Calu3 (cell line): ENCODE measurements around the gene PSMB7. TPM values are rescaled to one million over a fixed set of nuclear protein-coding genes. Genes with fewer than 3 reads are reported as not detected.

Experiments used
- BruUV-seq: library from RNA; stranded (reverse); fragments of 400-500 nt; replicated peaks from 2 replicates; lab custom pipeline; 2021; lab: Mats Ljungman, UMichigan
- CTCF ChIA-PET: fragments of 300-600 bp; sonication (Branson Sonifier 250); formaldehyde crosslinking; loops from one replicate; lab custom pipeline; 2022; ENCODE audit warnings: antibody characterized with exemption; lab: Charles Lee
- DNase-seq: peaks from one replicate; pipeline ENCODE4 v3.0.0; 2022
- H3K27ac Mint-ChIP-seq: one replicate; pipeline ENCODE4 v1.8.0; 2022; ENCODE audit warnings: mixed read lengths; ENCODE audit not compliant: unreplicated experiment
- H3K27me3 Mint-ChIP-seq: one replicate; pipeline ENCODE4 v1.8.0; 2022; ENCODE audit warnings: mixed read lengths; ENCODE audit not compliant: unreplicated experiment
- H3K36me3 Mint-ChIP-seq: one replicate; pipeline ENCODE4 v1.8.0; 2022; ENCODE audit warnings: mild to moderate bottlenecking, moderate library complexity, mixed read lengths; ENCODE audit not compliant: insufficient read depth, unreplicated experiment
- H3K4me1 Mint-ChIP-seq: one replicate; pipeline ENCODE4 v1.8.0; 2022; ENCODE audit warnings: mild to moderate bottlenecking, low read depth, mixed read lengths; ENCODE audit not compliant: unreplicated experiment
- H3K4me3 Mint-ChIP-seq: one replicate; pipeline ENCODE4 v1.8.0; 2022; ENCODE audit warnings: mild to moderate bottlenecking, low read depth, moderate library complexity, mixed read lengths; ENCODE audit not compliant: unreplicated experiment
- H3K9me3 Mint-ChIP-seq: one replicate; pipeline ENCODE4 v1.8.0; 2022; ENCODE audit warnings: low read depth, mixed read lengths; ENCODE audit not compliant: unreplicated experiment
- CTCF ChIP-seq: fragments of 200-600 bp; IDR thresholded peaks from one replicate; pipeline ENCODE4 v1.8.0; 2022; ENCODE audit warnings: antibody characterized with exemption; ENCODE audit not compliant: unreplicated experiment
- intact Hi-C: fragments of 100-400 bp; cut with micrococcal nuclease; formaldehyde crosslinking; loops from one replicate; pipeline ENCODE4 v1.10.0; 2022; ENCODE audit not compliant: unreplicated experiment
- total RNA-seq: library from RNA; stranded (reverse); gene quantifications from 2 replicates; pipeline ENCODE4 v1.2.3, GENCODE V29; 2022

PSMB7 gene
- total RNA-seq, 1 experiment from 2014 or later, result 137 TPM

GRCh38 chr9:124439086-124439485, 23.8 kb upstream of the PSMB7 start:
- Mint-ChIP-seq H3K4me3 (no peak overlapping the region), H3K36me3 (no peaks in the 10 kb centered on the region), H3K9me3 (no peaks in the 10 kb centered on the region), H3K4me1 (no peaks in the 10 kb centered on the region), H3K27ac (no peak overlapping the region), H3K27me3 (peaks cover 51% of the 10 kb centered on the region)
- CTCF ChIA-PET, result no interaction called here
- BruUV-seq, result no TSS peak
- intact Hi-C loops, result no loop called here
- no peak for DNase-seq
- no peak for TF ChIP-seq CTCF

GRCh38 chr9:124438091-124438490, 22.8 kb upstream of the PSMB7 start:
- CTCF ChIA-PET, result no interaction called here
- Mint-ChIP-seq H3K36me3 (no peaks in the 10 kb centered on the region), H3K4me3 (no peak overlapping the region), H3K4me1 (no peaks in the 10 kb centered on the region), H3K27me3 (peaks cover 60% of the 10 kb centered on the region), H3K9me3 (no peaks in the 10 kb centered on the region), H3K27ac (no peak overlapping the region)
- no TSS peak for BruUV-seq
- no peak for TF ChIP-seq CTCF
- intact Hi-C loops, result no loop called here
- no peak for DNase-seq

- CTCF ChIA-PET, result no interaction called here
- H3K36me3 Mint-ChIP-seq, result no peaks in the 10 kb centered on the region
- TF ChIP-seq CTCF, result no peak
- intact Hi-C loops, result no loop called here
- no peaks in the 10 kb centered on the region for H3K4me1 Mint-ChIP-seq
- H3K27me3 Mint-ChIP-seq, result peaks cover 69% of the 10 kb centered on the region
- H3K4me3 Mint-ChIP-seq, result no peak overlapping the region
- no TSS peak for BruUV-seq
- no peak overlapping the region for H3K27ac Mint-ChIP-seq
- no peaks in the 10 kb centered on the region for H3K9me3 Mint-ChIP-seq
- DNase-seq, result no peak
Measured at GRCh38 chr9:124437086-124437485, 21.8 kb upstream of the PSMB7 start.

- CTCF ChIA-PET, result interaction anchor here (0.7 kb wide), 1 partner anchor 19 kb away, joined by 3 read pairs; no protein-coding TSS in a partner anchor
- TF ChIP-seq CTCF, result no peak
- H3K27me3 Mint-ChIP-seq, result peaks cover 64% of the 10 kb centered on the region
Measured at GRCh38 chr9:124436320-124436719, 21.1 kb upstream of the PSMB7 start.

More at GRCh38 chr9:124436320-124436719, 21.1 kb upstream of the PSMB7 start:
- Mint-ChIP-seq H3K4me1 (no peaks in the 10 kb centered on the region), H3K27ac (no peak overlapping the region), H3K9me3 (no peaks in the 10 kb centered on the region), H3K4me3 (no peak overlapping the region), H3K36me3 (no peaks in the 10 kb centered on the region)
- no TSS peak for BruUV-seq
- intact Hi-C loops, result no loop called here
- no peak for DNase-seq
